ENCODE measurements around the gene EFCAB8.
"Not testable (repeated sequence)": the region's sequence is repeated elsewhere in the genome, so short reads cannot be mapped to it uniquely, and the experiment has no call there.

EFCAB8 gene

DNA sequence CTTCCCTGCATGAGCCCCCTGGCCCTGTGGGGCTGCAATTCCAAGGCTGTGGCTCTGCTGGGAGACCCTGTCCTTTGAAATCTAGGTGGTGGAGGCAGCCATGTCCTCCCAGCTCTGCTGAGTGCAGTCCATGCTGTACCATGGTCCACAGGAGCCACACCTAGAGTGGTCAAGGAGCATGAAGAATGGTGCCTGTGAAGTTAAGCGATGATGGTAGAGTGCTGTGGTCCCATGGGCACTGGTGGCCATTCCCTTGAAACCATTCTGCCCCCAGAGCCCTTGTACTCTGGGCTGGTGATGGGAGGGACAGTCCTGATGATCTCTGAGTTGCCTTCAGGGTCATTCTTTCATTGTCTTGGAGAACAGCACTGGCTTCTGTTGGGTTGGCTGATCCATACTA, 55.3 kb downstream of the EFCAB8 start:
- no peak for DNase-seq

DNA sequence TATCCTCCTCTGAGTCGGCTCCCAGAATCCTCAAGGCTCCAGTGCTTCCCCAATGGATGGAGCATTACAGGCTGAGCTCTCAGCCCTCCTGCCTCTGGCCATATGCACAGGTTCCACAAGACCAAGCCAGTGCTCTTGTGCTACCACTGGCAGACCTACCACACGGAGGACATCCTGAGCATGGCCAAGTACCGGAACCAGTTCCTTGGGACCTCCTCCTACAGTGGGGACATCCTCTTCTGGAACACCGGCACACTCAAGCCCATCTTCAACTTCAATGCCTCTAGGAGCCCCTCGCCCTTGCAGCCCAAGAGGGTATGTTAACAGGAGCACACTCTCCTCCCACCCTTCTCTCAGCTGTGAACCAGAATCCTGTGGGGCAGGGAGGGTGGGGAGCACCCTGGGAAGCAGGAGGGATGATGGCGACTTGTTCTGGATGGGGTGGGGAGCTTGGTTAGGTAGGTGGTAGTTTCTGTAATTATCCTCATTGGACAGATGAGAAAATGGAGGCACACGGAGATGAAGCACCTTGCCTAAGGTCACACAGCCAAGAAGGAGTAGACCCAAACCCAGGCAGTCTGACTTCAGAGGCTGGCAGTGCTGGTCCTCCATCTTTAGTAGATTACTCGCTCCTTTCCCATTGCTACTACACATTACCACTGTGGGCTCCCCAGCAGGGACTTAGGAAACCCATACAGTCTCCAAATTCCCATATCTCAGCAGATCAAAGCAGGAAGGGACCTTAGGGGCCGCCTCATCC, 58.6 kb downstream of the EFCAB8 start:
- no peak for DNase-seq

GRCh38 chr20:32918296-32918695, 59.6 kb downstream of the EFCAB8 start:
- no peak for DNase-seq

GRCh38 chr20:32918751-32919150, 60.0 kb downstream of the EFCAB8 start:
- DNase-seq: no peak

DNA sequence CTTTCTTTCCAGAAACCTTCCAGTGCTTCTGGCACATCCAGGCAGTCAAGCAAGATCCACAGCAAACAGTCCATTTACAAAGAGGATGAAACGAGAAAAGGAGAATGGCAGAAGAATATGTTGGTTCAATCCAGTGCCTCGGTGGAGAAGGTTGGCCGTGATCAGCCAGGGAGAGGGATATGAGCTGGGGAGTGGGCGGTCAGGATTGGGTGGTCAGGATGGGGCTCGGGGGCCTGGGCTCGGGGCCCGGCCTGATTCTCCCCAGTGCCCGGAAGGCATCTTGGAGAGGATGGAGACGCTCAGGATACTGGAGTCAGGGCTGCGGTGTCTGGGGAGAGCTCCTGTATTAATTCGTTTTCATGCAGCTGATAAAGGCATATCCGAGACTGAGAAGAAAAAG, 61.3 kb downstream of the EFCAB8 start:
- DNase-seq: no peak

DNA sequence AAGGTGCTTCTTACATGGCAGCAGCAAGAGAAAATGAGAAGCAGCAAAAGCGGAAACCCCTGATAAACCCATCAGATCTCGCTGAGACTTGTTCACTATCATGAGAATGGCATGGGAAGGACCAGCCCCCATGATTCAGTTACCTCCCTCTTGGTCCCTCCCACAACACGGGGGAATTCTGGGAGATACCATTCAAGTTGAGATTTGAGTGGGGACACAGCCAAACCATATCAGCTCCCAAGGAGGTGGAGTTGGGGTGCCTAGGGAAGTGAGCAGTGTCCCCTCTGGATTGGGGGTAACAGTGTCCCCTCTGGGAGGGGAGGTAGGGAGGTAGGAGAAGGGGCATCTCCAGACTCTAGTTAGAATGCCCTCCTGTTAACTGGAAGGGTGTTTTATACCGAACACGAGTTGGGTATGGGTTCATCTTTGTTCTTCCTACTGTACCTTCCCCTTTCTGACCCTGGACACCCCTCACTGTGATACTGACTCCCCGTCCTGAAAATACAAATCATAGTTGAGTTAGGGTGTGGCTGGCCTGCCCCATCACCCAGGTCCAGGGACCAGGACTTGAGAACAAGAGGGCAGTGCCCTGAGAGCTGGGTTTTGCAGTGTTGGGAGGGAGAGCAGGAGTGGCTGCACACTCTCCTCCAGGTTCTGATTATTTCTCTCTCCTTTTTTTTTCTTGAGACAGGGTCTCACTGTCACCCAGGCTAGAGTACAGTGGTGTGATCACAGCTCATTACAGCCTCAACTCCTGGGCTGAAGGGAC, 62.0 kb downstream of the EFCAB8 start:
- no peak for DNase-seq

DNA sequence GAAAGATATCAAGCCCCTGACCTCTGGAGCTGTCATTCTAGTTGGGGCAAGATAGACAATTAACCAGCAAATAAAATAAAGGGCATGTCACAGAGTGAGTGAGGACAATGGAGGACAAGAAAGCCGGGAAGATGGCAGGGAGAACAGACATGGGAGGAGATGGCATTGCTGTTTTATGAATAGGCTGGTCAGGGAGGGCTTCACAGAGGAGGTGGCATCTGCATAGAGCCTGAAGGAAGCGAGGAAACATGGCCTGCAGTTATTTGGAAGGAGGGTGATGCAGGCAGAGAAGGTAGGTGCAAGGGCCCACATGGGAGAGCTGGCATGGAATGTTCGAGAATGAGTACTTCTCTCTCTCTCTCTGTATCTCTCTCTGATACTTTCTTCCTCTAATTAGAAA, 63.7 kb downstream of the EFCAB8 start:
- DNase-seq: no peak

GRCh38 chr20:32924781-32925180, 66.1 kb downstream of the EFCAB8 start:
- no peak for DNase-seq

DNA sequence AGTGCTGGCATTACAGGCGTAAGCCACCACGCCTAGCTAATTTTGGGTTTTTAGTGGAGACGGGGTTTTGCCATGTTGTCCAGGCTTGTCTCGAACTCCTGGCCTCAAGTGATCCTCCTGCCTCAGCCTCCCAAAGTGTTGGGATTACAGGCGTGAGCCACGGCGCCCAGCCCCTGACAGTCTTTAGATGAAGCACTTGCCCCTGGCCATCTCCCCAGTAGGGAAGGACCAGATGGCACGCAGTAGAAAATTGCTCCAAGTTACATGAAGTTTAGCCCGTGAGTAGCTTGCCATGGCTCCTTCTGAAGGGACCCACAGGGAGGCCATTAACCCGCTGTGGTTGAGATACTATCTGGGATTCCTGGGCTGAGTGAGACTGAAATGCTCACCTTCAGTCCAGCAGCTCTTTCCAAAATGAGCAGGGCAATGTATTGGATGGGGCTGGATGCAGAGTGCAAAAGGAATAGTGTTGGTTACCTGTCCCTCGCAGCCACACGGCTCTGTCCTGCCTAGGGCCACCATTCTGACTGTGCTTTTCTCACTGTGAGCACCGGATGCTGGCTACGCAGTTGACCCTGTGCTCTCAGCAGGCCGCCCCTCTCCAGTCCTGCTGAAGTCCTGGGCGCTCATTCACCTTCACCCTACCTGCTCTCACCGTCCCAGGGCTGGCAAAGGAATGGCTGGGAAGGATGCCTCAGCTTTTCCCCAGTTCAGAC, 66.9 kb downstream of the EFCAB8 start:
- DNase-seq: no peak

DNA sequence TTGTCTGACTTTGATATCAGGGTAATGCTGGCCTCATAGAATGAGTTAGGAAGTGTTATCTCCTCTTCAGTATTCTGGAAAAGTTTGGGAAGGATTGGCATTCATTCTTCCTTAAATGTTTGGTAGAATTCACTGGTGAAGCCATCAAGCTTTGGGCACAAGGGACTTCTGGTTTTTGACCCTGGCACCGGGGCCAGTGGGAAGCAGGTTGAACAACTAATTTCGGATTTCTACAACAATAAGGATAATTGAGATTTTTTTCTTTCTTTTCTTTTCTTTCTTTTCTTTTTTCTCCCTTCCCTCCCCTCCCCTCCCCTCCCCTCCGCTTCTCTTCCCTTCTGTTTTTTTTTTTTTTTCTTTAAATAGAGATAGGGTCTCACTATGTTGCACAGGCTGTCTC, 70.4 kb downstream of the EFCAB8 start:
- DNase-seq: no peak

- no peak for DNase-seq
Measured at GRCh38 chr20:32930181-32930580, 71.5 kb downstream of the EFCAB8 start.

- no peak for DNase-seq
Measured at GRCh38 chr20:32930701-32931100, 72.0 kb downstream of the EFCAB8 start.

GRCh38 chr20:32934580-32934979, 75.9 kb downstream of the EFCAB8 start:
- DNase-seq: no peak

DNA sequence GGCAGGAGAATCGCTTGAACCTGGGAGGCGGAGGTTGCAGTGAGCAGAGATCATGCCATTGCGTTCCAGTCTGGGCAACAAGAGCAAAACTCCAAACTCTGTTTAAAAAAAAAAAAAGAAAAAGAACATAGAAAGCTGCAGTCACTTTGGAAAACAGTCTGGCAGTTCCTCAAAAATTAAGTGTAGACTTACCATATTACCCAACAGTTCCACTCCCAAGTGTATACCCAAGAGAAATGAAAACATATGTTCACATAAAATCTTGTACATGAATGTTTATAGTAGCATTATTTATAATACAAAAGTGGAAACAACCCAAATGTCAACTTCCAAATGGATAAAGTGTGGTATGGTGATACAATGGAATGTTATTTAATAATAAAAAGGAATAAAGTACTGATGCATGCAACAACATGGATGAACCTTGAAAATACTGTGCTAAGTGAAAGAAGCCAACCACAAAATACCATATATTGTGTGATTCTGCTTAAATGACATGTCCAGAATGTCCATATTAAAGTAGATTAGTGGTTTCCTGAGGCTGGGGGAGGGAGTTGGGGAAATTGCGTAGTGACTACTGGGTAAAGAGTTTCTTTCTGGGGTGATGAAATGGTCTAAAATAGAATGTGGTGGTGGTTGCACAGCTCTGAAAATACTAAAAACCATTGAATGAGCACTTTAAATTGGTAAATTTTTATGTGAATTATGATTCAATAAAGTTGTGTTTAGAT, 82.6 kb downstream of the EFCAB8 start:
- no peak for DNase-seq

DNA sequence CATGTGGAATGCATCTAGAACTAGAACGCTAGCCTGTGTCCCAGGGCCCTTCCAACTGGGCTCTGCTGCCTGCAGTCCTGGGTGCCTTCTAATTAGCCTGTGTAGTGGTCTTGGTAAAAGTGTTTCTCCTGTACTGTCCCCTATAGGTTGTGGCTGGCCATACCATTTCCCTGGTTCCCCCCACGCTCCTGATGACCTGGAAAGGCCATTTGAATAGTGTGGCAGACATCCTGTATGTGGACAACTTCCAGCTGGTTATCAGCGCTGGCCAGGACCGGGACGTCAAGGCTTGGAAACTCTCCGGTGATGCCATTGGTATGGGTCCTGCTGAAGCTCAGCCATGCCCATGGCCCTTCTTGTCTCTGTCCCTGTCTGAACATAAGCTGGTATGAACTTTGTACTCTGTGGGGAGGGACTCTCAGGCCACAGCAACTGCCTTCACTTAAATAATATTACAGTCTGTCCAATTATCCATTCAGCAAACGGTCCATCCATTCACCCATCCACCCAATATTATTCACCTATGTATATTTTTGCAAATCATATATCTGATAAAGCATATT, 84.8 kb downstream of the EFCAB8 start:
- DNase-seq: no peak

- DNase-seq: peak in 1 of 2 donors; percentile 61
Measured at GRCh38 chr20:32945710-32946221, 87.0 kb downstream of the EFCAB8 start.

DNA sequence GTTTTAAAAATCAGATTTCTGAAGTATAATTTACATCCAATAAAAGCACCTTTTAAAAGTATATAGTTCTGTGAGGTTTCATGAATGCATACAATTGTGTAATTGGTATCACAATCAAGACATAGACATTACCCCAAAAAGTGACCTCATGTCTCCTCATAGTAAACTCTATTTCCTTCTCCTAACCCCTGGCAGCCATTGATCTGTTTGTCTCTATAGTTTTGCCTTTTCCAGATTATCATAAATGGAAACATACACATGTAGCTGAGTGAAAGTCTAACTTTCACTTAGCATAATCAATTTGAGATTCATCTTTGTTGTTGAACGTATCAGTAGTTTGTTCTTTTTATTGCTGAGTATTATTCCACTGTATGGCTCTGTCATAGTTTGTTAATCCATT, 87.9 kb downstream of the EFCAB8 start:
- DNase-seq: no peak

- DNase-seq: not testable (repeated sequence)
Measured at GRCh38 chr20:32950539-32950938, 91.8 kb downstream of the EFCAB8 start.

- DNase-seq: no peak
Measured at GRCh38 chr20:32957459-32957858, 98.7 kb downstream of the EFCAB8 start.

GRCh38 chr20:32958574-32958973, 99.9 kb downstream of the EFCAB8 start:
- DNase-seq: no peak

DNA sequence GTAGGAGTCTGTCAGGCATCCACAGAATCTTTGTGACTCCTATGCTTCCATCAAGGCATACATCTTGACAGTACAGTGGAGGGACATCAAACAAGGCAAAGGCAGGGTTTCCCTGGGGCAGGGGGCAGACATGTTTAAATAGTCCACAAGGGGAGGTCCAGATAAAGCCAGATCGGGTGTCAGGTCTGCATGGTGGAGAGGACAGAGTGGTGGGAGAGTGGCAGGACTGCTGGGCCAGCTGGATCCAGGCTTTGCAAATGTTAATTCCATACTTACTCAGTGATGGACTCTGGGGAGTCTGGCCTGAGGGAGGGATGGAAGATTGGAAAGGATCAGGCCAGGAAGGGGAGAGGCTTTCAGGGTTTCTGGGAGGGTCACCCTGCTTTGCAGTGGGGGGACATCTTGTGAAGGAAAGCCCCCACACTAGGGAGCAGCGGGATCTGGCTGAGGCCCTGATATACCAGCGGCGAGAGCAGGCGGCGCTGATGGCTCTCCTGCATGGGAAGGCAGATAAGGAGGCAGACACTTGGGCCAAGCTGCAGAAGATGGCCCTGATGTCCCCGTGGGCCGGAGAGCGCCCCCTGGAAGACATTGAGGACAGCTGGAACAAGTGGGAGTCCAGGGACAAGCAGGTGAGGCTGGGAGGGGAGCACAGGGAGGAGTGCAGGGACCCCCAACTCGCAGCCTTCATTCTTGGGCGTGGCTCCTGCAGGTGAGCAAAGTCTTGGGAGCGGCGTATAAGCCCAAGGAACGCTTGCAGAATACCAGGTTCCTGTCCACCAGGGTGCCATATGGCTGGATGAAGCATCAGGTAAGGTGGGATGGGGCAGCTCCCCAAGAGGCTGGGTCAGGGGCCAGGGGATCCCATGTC, 100.9 kb downstream of the EFCAB8 start:
- DNase-seq: no peak

DNA sequence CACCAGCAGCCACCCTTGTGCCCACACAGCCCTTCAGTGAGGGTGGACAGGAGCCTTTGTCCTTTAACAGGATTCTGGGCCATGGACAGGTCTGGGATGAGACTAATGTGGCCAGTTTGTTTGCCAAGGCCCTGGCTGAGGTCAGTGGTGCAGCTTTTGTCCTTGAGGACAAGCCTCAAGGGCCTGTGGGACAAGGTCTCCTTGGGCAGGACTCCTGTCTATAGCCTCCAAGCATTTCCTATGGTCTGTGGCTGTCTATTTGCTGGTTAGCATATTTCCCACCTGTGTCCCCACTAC, 101.4 kb downstream of the EFCAB8 start:
- no peak for DNase-seq
